SK-N-SH (cell line): ENCODE results near the gene PHETA2. TPM values are rescaled to one million over a fixed set of nuclear protein-coding genes. Genes with fewer than 3 reads are reported as not detected.

ENCODE experiments used
- CTCF ChIA-PET: fragments of 300-600, 350-600 bp; formaldehyde crosslinking; extraction: SDS; loops from one replicate; lab custom pipeline; 2021; lab: Yijun Ruan, JAX
- POLR2A ChIA-PET: fragments of 350-600 bp; sonication (Branson Sonifier 250); formaldehyde crosslinking; extraction: SDS; loops from one replicate; lab custom pipeline; 2020; ENCODE audit warnings: antibody characterized with exemption, inconsistent platforms; lab: Yijun Ruan, JAX
- DNase-seq: peaks from one replicate; pipeline ENCODE4 v3.0.0; 2012
- H2AFZ ChIP-seq: fragments of 200-600 bp; sonication (generic); 2 replicates; pipeline ENCODE4 v1.8.1; 2016; ENCODE audit warnings: antibody characterized with exemption, mild to moderate bottlenecking, low read depth
- H3F3A ChIP-seq: fragments of 200-600 bp; sonication (generic); replicated peaks from 2 replicates; pipeline ENCODE3; 2016; ENCODE audit warnings: antibody characterized with exemption, mild to moderate bottlenecking; ENCODE audit not compliant: insufficient read depth
- H3K27ac ChIP-seq, 2 experiments: fragments of 200-500 bp in 1 of 2; fragments of 200-600 bp in 1 of 2; sonication (Bioruptor generic) in 1 of 2; sonication (generic), shearing (Covaris generic) in 1 of 2; 2 replicates each; pipeline versions ENCODE4 v1.5.1 to v1.6.1; 2014 to 2016; ENCODE audit warnings: low read depth in 2 of 2, inconsistent platforms in 1 of 2, low read length in 1 of 2, mild to moderate bottlenecking in 1 of 2, mixed read lengths in 1 of 2
- H3K27me3 ChIP-seq: fragments of 200-600 bp; sonication (generic), shearing (Covaris generic); 2 replicates; pipeline ENCODE4 v1.6.1; 2016; ENCODE audit warnings: mixed run types; ENCODE audit not compliant: insufficient read depth
- H3K36me3 ChIP-seq, 2 experiments: fragments of 200-500 bp in 1 of 2; fragments of 200-600 bp in 1 of 2; sonication (Bioruptor generic) in 1 of 2; sonication (generic) in 1 of 2; replicated peaks in 1 of 2; 2 replicates each; pipeline versions ENCODE3 to v1.5.1; 2014 to 2016; ENCODE audit warnings: low read length in 1 of 2, mild to moderate bottlenecking in 1 of 2; ENCODE audit not compliant: insufficient read depth in 2 of 2, control insufficient read depth in 1 of 2
- H3K4me1 ChIP-seq, 2 experiments: fragments of 200-500 bp in 1 of 2; fragments of 200-600 bp in 1 of 2; sonication (Bioruptor generic) in 1 of 2; sonication (generic), shearing (Covaris generic) in 1 of 2; 2 replicates each; pipeline versions ENCODE4 v1.5.1 to v1.6.1; 2014 to 2016; ENCODE audit warnings: low read depth in 1 of 2, low read length in 1 of 2, mixed run types in 1 of 2; ENCODE audit not compliant: insufficient read depth in 2 of 2, control insufficient read depth in 1 of 2
- H3K4me2 ChIP-seq: fragments of 200-600 bp; sonication (generic), shearing (Covaris generic); 2 replicates; pipeline ENCODE4 v1.6.1; 2017; ENCODE audit warnings: mixed run types
- H3K4me3 ChIP-seq, 2 experiments: fragments of 200-500 bp in 1 of 2; fragments of 200-600 bp in 1 of 2; sonication (Bioruptor generic) in 1 of 2; sonication (generic), shearing (Covaris generic) in 1 of 2; 2 replicates each; pipeline versions ENCODE4 v1.5.1 to v1.8.1; 2014 to 2016; ENCODE audit warnings: low read depth in 2 of 2, inconsistent platforms in 1 of 2, low read length in 1 of 2, mild to moderate bottlenecking in 1 of 2, mixed read lengths in 1 of 2, moderate library complexity in 1 of 2
- H3K79me2 ChIP-seq: fragments of 200-600 bp; sonication (generic); 2 replicates; pipeline ENCODE4 v1.8.1; 2017; ENCODE audit warnings: mild to moderate bottlenecking; ENCODE audit not compliant: insufficient read depth
- H3K9ac ChIP-seq: fragments of 200-600 bp; sonication (generic); 2 replicates; pipeline ENCODE4 v1.6.1; 2017; ENCODE audit warnings: mixed run types
- H3K9me2 ChIP-seq: fragments of 200-600 bp; sonication (generic); 2 replicates; pipeline ENCODE4 v1.6.1; 2017; ENCODE audit warnings: mixed run types
- H3K9me3 ChIP-seq: fragments of 200-600 bp; sonication (generic); 2 replicates; pipeline ENCODE4 v1.6.1; 2017; ENCODE audit warnings: mixed run types, mild to moderate bottlenecking, moderate library complexity
- H4K20me1 ChIP-seq: fragments of 200-600 bp; sonication (generic); 2 replicates; pipeline ENCODE4 v1.6.1; 2017; ENCODE audit warnings: mild to moderate bottlenecking, mixed run types; ENCODE audit not compliant: insufficient read depth
- CTCF ChIP-seq: fragments of 200-600 bp; sonication (generic); IDR thresholded peaks from 2 replicates; pipeline ENCODE4 v1.6.1; 2017; ENCODE audit warnings: antibody characterized with exemption, mild to moderate bottlenecking, moderate library complexity
- ELF1 ChIP-seq: IDR thresholded peaks from 2 replicates; pipeline ENCODE4 v1.4.0; 2012
- EP300 ChIP-seq, 2 experiments: IDR thresholded peaks; 2 replicates each; pipeline versions ENCODE4 v1.4.0 to v1.6.1; 2012; ENCODE audit warnings: borderline replicate concordance in 1 of 2, low read depth in 1 of 2, low read length in 1 of 2
- EZH2phosphoT487 ChIP-seq: fragments of 200-600 bp; sonication (generic); IDR thresholded peaks from 2 replicates; pipeline ENCODE4 v1.6.1; 2017; ENCODE audit warnings: low read depth, mixed run types, mild to moderate bottlenecking, antibody characterized with exemption, moderate library complexity, borderline replicate concordance
- FOSL2 ChIP-seq: IDR thresholded peaks from 2 replicates; pipeline ENCODE4 v1.4.0; 2012; ENCODE audit warnings: low read depth, mild to moderate bottlenecking, moderate library complexity, borderline replicate concordance
- FOXJ3 ChIP-seq: sonication (generic); formaldehyde crosslinking; IDR thresholded peaks from 2 replicates; pipeline ENCODE4 v1.5.1; 2020; ENCODE audit warnings: mild to moderate bottlenecking, missing genetic modification reagents
- GATA2 ChIP-seq: sonication (generic); formaldehyde crosslinking; IDR thresholded peaks from 2 replicates; pipeline ENCODE4 v1.5.0; 2020; ENCODE audit warnings: mild to moderate bottlenecking, missing genetic modification reagents
- JUND ChIP-seq: IDR thresholded peaks from 2 replicates; pipeline ENCODE4 v1.4.0; 2012
- RAD21 ChIP-seq: IDR thresholded peaks from 2 replicates; pipeline ENCODE4 v1.6.1; 2012; ENCODE audit warnings: mild to moderate bottlenecking, low read length
- RCOR1 ChIP-seq: fragments of 150-350 bp; IDR thresholded peaks from 2 replicates; pipeline ENCODE4 v1.6.1; 2017; ENCODE audit warnings: antibody characterized with exemption, low read length
- RFX5 ChIP-seq: IDR thresholded peaks from 2 replicates; pipeline ENCODE4 v1.6.1; 2012; ENCODE audit warnings: mild to moderate bottlenecking, improper control_type of control experiment, low read length
- SIN3A ChIP-seq: IDR thresholded peaks from 2 replicates; pipeline ENCODE4 v1.6.1; 2012; ENCODE audit warnings: low read depth, mild to moderate bottlenecking, low read length, moderate library complexity, borderline replicate concordance
- SMC3 ChIP-seq: IDR thresholded peaks from 2 replicates; pipeline ENCODE4 v1.6.1; 2012; ENCODE audit warnings: low read depth, low read length, improper control_type of control experiment
- TAF1 ChIP-seq: IDR thresholded peaks from 2 replicates; pipeline ENCODE4 v1.6.1; 2012; ENCODE audit warnings: low read depth, mild to moderate bottlenecking, low read length, moderate library complexity, borderline replicate concordance
- TCF12 ChIP-seq: IDR thresholded peaks from 2 replicates; pipeline ENCODE4 v1.4.0; 2012
- TEAD4 ChIP-seq: IDR thresholded peaks from 2 replicates; pipeline ENCODE4 v1.4.0; 2012; ENCODE audit warnings: mild to moderate bottlenecking, borderline replicate concordance; ENCODE audit not compliant: insufficient read depth
- USF1 ChIP-seq: IDR thresholded peaks from 2 replicates; pipeline ENCODE4 v1.4.0; 2012; ENCODE audit warnings: low read depth, borderline replicate concordance
- WGBS: methylation state at CpG from one replicate; pipeline ENCODE4 v1.1.6; 2017; ENCODE audit warnings: low lambda C conversion rate; 5-methylcytosine and 5-hydroxymethylcytosine counted together
- polyA plus RNA-seq, 3 experiments: library from polyadenylated mRNA; depleted of rRNA; stranded (reverse); fragments of >200 nt; gene quantifications; 2 replicates each; pipeline ENCODE4 v1.2.3, GENCODE V29; 2012
- TF ChIP-seq, protein P1 (sequence below): IDR thresholded peaks from 2 replicates; pipeline ENCODE4 v1.6.1; 2012; ENCODE audit warnings: mild to moderate bottlenecking, low read depth, low read length, moderate library complexity

Gene PHETA2
- polyA plus RNA-seq, 1 of the 3 experiments (the other 2 are of a cell fraction), result 0.05 TPM

GRCh38 chr22:42035256-42035655 is 38.8 kb upstream of the PHETA2 start:
- no peaks in the 10 kb centered on the region for H3K9me2 ChIP-seq
- no peaks in the 10 kb centered on the region for H3F3A ChIP-seq
- ChIA-PET POLR2A (no interaction called here), CTCF (no interaction called here)
- H3K9me3 ChIP-seq, result no peaks in the 10 kb centered on the region
- no peaks in the 10 kb centered on the region for H4K20me1 ChIP-seq
- H3K4me1 ChIP-seq, result no peaks in the 10 kb centered on the region
- H3K9ac ChIP-seq, result no peak overlapping the region
- no peaks in the 10 kb centered on the region for H3K79me2 ChIP-seq
- H3K27ac ChIP-seq, result no peak overlapping the region
- no peaks in the 10 kb centered on the region for H3K27me3 ChIP-seq
- TF ChIP-seq TCF12 (no peak), ELF1 (no peak)
- no peak overlapping the region for H3K4me3 ChIP-seq
- WGBS, result 63% methylated on average over 4 of the region's 8 CpGs
- no peak overlapping the region for H3K4me2 ChIP-seq
- no peak for DNase-seq
- H2AFZ ChIP-seq, result no peak overlapping the region
- no peaks in the 10 kb centered on the region for H3K36me3 ChIP-seq

DNA sequence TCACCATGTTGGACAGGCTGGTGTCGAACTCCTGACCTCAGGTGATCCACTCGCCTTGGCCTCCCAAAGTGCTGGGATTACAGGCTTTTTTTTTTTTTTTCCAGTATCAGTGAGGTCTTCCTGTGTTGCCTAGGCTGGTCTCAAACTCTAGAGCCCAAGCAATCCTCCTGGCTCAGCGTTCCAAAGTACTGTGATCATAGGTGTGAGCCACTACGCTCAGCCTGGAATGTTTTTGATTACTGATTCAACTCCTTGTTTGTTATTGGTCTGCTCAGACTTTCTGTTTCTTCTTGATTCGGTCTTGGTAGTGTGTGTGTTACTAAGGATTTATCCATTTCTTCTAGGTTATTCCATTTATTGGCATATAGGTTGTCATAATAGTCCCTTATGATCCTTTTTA is 34.8 kb upstream of the PHETA2 start:
- Histone ChIP-seq H3K4me1 (no peaks in the 10 kb centered on the region), H3F3A (no peaks in the 10 kb centered on the region), H3K4me3 (no peak overlapping the region), H3K9me3 (no peaks in the 10 kb centered on the region), H3K79me2 (no peaks in the 10 kb centered on the region), H4K20me1 (no peaks in the 10 kb centered on the region), H3K9me2 (no peaks in the 10 kb centered on the region), H3K9ac (no peak overlapping the region), H3K27me3 (no peaks in the 10 kb centered on the region), H3K36me3 (no peaks in the 10 kb centered on the region), H3K4me2 (no peak overlapping the region)
- no peak for DNase-seq
- CTCF ChIA-PET, result no interaction called here
- POLR2A ChIA-PET, result no interaction called here
- TF ChIP-seq EZH2phosphoT487 (no peak), CTCF (no peak), SIN3A (no peak), ELF1 (no peak), RCOR1 (no peak), FOXJ3 (CRISPR knock-in tag) (no peak), USF1 (no peak), RFX5 (no peak), TCF12 (no peak), EP300 (IDR thresholded peaks at IDR 0.05; ENCODE audit: borderline replicate concordance in 1 of 2, low read depth in 1 of 2, low read length in 1 of 2) (no peak), FOSL2 (no peak), TAF1 (no peak), RAD21 (no peak), GATA2 (CRISPR knock-in tag) (no peak), TEAD4 (no peak), JUND (no peak), SMC3 (no peak)
- TF ChIP-seq, protein P1, sequence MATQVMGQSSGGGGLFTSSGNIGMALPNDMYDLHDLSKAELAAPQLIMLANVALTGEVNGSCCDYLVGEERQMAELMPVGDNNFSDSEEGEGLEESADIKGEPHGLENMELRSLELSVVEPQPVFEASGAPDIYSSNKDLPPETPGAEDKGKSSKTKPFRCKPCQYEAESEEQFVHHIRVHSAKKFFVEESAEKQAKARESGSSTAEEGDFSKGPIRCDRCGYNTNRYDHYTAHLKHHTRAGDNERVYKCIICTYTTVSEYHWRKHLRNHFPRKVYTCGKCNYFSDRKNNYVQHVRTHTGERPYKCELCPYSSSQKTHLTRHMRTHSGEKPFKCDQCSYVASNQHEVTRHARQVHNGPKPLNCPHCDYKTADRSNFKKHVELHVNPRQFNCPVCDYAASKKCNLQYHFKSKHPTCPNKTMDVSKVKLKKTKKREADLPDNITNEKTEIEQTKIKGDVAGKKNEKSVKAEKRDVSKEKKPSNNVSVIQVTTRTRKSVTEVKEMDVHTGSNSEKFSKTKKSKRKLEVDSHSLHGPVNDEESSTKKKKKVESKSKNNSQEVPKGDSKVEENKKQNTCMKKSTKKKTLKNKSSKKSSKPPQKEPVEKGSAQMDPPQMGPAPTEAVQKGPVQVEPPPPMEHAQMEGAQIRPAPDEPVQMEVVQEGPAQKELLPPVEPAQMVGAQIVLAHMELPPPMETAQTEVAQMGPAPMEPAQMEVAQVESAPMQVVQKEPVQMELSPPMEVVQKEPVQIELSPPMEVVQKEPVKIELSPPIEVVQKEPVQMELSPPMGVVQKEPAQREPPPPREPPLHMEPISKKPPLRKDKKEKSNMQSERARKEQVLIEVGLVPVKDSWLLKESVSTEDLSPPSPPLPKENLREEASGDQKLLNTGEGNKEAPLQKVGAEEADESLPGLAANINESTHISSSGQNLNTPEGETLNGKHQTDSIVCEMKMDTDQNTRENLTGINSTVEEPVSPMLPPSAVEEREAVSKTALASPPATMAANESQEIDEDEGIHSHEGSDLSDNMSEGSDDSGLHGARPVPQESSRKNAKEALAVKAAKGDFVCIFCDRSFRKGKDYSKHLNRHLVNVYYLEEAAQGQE, result no peak
- TF ChIP-seq, all 33 proteins: peak for 0
- WGBS, result 82% methylated on average over 4 of the region's 5 CpGs
- Histone ChIP-seq H2AFZ (no peak overlapping the region), H3K27ac (no peak overlapping the region)
